Karpas-422 (cell line): ENCODE data around the gene MYO1E. TPM values are rescaled to one million over a fixed set of nuclear protein-coding genes. Genes with fewer than 3 reads are reported as not detected.
A peak's percentile ranks its signal among the peaks of the same experiment; 100 is the strongest.

Source experiments
- DNase-seq: peaks from one replicate; pipeline ENCODE4 v3.0.0-alpha.2; 2015
- H2AFZ ChIP-seq: fragments of 200-600 bp; sonication (generic); 2 replicates; pipeline ENCODE4 v1.6.1; 2014; ENCODE audit warnings: antibody characterized with exemption, low read length, mixed read lengths
- H3K27ac ChIP-seq: fragments of 200-600 bp; sonication (generic); 2 replicates; pipeline ENCODE4 v1.5.1; 2014; ENCODE audit warnings: mild to moderate bottlenecking, low read length, moderate library complexity
- H3K27me3 ChIP-seq: fragments of 200-600 bp; sonication (generic); 2 replicates; pipeline ENCODE4 v1.6.1; 2014; ENCODE audit warnings: low read length, mixed read lengths
- H3K36me3 ChIP-seq: fragments of 200-600 bp; sonication (generic); 2 replicates; pipeline ENCODE4 v1.6.1; 2014; ENCODE audit warnings: low read length, mixed read lengths; ENCODE audit not compliant: insufficient read depth
- H3K4me1 ChIP-seq: fragments of 200-600 bp; sonication (generic); 2 replicates; pipeline ENCODE4 v1.6.1; 2014; ENCODE audit warnings: mild to moderate bottlenecking, low read length, mixed read lengths
- H3K4me2 ChIP-seq: fragments of 200-600 bp; sonication (generic); 2 replicates; pipeline ENCODE4 v1.6.1; 2014; ENCODE audit warnings: low read length, low read depth, mild to moderate bottlenecking; ENCODE audit not compliant: poor library complexity, severe bottlenecking
- H3K4me3 ChIP-seq: fragments of 200-600 bp; sonication (generic); 2 replicates; pipeline ENCODE4 v1.5.1; 2014; ENCODE audit warnings: mild to moderate bottlenecking, antibody characterized with exemption, low read length, mixed read lengths
- H3K79me2 ChIP-seq: fragments of 200-600 bp; sonication (generic); 2 replicates; pipeline ENCODE4 v1.6.1; 2014; ENCODE audit warnings: mild to moderate bottlenecking, low read length, mixed read lengths
- H3K9ac ChIP-seq: fragments of 200-600 bp; sonication (generic); 2 replicates; pipeline ENCODE4 v1.6.0; 2014; ENCODE audit warnings: low read length
- H3K9me2 ChIP-seq: fragments of 200-600 bp; sonication (generic), shearing (Covaris generic); replicated peaks from 2 replicates; pipeline ENCODE4 v1.6.0; 2014; ENCODE audit warnings: mild to moderate bottlenecking, low read length, moderate library complexity; ENCODE audit not compliant: insufficient read depth
- H3K9me3 ChIP-seq: fragments of 300-700, 200-600 bp; sonication (generic); 2 replicates; pipeline ENCODE4 v1.6.1; 2014; ENCODE audit warnings: low read length, mixed read lengths
- H4K20me1 ChIP-seq: fragments of 200-600 bp; sonication (generic); 2 replicates; pipeline ENCODE4 v1.6.1; 2014; ENCODE audit warnings: mild to moderate bottlenecking, antibody characterized with exemption, low read length, low read depth; ENCODE audit not compliant: insufficient read depth
- total RNA-seq: library from RNA; depleted of rRNA; stranded (reverse); fragments of >200 nt; shearing (Covaris generic); gene quantifications from 2 replicates; pipeline ENCODE4 v1.2.3, GENCODE V29; 2014; ENCODE audit warnings: low replicate concordance

MYO1E gene
- total RNA-seq, 1 experiment from 2014 or later: 1.5 TPM

DNA sequence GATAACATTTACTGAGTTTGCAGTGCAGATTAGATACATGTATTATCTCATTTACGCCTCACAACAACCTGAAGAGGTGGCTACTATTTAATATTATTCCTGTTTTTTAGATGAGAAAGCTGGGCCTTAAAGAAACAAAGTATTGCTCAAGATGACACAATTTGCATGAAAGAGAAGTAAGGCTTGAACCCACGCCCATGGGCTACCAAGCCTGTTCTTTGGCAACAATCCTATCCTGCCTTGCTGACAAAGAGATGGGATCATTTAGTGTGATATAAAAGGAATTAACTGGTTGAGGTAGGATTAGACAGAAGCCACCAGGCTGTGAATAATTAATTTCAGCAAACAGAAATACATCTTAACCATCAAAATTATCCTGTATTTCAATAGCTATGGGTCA is 175.2 kb downstream of the MYO1E start:
- Histone ChIP-seq H3K4me2 (no peak overlapping the region), H3K9me2 (no peaks in the 10 kb centered on the region), H3K4me3 (no peak overlapping the region), H3K9me3 (no peaks in the 10 kb centered on the region), H3K36me3 (no peaks in the 10 kb centered on the region), H4K20me1 (no peaks in the 10 kb centered on the region), H3K27ac (no peak overlapping the region), H3K79me2 (no peaks in the 10 kb centered on the region), H2AFZ (no peak overlapping the region), H3K4me1 (no peaks in the 10 kb centered on the region), H3K27me3 (no peaks in the 10 kb centered on the region), H3K9ac (no peak overlapping the region)
- no peak for DNase-seq

DNA sequence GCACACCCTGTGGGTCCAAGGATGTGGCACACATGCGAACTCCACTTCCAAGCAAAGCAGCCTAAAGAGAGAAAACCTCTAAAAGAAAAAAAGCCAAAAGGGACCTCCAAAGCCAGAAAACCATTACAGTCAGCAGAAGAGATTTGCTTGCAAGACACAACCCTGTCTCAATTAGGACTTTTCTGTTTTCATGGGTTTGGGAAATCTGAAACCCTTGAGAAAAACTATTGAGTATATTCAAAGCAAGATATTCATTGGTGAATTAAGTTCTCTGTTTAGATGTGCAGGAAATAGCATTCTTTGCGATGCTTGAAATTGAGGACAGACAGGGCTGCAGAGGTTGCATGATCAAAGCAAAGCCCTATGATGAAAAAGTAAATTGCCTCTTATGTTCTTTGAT is 176.3 kb downstream of the MYO1E start:
- Histone ChIP-seq H2AFZ (no peak overlapping the region), H3K4me3 (no peak overlapping the region), H3K4me2 (no peak overlapping the region), H3K9ac (no peak overlapping the region), H3K27ac (no peak overlapping the region), H3K79me2 (no peaks in the 10 kb centered on the region), H3K4me1 (no peaks in the 10 kb centered on the region), H4K20me1 (no peaks in the 10 kb centered on the region), H3K36me3 (no peaks in the 10 kb centered on the region), H3K9me3 (no peaks in the 10 kb centered on the region), H3K9me2 (no peaks in the 10 kb centered on the region), H3K27me3 (no peaks in the 10 kb centered on the region)
- no peak for DNase-seq

DNA sequence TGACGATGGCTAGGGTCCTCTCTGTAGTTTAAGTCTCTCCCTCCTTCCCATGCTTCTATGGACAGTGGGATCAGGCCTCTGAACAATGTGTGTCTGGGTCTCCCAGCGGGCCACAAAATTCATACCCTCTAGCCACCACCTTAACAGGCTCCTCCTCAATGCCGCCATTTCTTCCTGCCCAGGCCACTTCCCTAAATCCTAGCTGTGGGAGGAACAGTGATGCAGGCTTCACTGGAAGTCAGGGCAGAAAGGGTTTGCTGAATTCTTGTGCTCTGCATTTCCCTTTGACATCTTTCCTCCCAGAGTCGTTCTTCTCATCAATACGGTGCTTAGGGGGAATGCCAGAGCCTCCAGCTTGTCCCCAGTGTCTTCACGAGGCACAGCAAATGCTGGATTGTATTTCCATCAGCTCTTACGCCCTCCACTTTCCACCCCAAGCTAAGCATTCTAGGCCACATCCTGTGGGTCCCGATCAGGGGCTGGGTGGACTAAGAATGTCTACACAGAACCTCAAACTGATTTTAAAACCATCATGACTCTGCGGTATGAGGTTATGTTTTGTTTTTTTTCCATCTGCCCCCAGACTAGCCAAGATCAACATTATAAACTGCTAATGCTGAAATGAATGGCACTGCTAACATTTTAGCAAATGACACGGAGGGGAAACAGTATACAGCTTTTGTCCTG is 177.9 kb downstream of the MYO1E start:
- no peak overlapping the region for H3K4me2 ChIP-seq
- H3K9me2 ChIP-seq: no peaks in the 10 kb centered on the region
- no peaks in the 10 kb centered on the region for H3K9me3 ChIP-seq
- H4K20me1 ChIP-seq: no peaks in the 10 kb centered on the region
- H3K4me1 ChIP-seq: no peaks in the 10 kb centered on the region
- no peaks in the 10 kb centered on the region for H3K27me3 ChIP-seq
- no peak overlapping the region for H3K9ac ChIP-seq
- H3K27ac ChIP-seq: no peak overlapping the region
- H3K4me3 ChIP-seq: no peak overlapping the region
- H2AFZ ChIP-seq: no peak overlapping the region
- no peak for DNase-seq
- no peaks in the 10 kb centered on the region for H3K79me2 ChIP-seq
- H3K36me3 ChIP-seq: no peaks in the 10 kb centered on the region

DNA sequence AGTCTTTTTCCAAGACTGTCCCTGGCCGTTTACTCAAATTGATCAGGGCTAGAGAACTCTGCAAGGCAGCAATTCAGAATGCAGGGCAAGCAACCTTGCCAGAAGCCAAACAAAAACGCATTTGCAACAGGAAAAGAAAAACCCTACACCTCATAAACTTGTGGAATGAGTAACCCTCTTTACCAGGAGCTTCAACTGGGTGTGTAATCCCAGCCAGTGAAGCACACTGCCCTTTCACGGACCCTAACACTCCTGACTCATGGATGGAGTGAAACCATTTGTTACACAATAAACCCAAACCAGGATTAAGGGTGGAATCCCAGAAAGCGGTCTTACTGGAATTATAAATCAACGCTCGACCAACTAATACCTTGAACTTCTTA is 180.8 kb downstream of the MYO1E start:
- no peaks in the 10 kb centered on the region for H4K20me1 ChIP-seq
- H3K9me2 ChIP-seq: no peaks in the 10 kb centered on the region
- no peaks in the 10 kb centered on the region for H3K36me3 ChIP-seq
- no peaks in the 10 kb centered on the region for H3K79me2 ChIP-seq
- H3K4me2 ChIP-seq: no peak overlapping the region
- no peak overlapping the region for H3K9ac ChIP-seq
- H3K4me1 ChIP-seq: no peaks in the 10 kb centered on the region
- no peak overlapping the region for H3K27ac ChIP-seq
- H3K4me3 ChIP-seq: no peak overlapping the region
- H2AFZ ChIP-seq: no peak overlapping the region
- H3K9me3 ChIP-seq: no peaks in the 10 kb centered on the region
- DNase-seq: no peak
- H3K27me3 ChIP-seq: no peaks in the 10 kb centered on the region

DNA sequence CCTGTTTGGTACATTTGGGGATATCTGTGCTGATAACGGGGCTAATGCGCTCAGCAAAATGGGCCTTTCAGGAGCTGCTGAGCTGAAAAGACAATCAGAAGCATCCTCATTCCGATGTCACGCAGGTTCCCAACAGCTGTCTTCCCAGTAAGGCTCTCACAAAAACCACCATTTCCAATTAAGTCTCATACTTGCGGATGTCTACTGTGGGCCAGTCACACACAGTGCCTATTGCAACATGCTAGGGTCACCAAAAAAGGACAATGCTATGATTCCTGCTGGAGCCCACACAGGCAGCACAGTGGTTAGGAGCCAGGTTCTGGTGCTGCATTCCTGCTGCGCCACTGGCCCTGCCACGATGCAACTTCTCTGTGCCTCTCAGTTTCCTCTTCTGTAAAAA is 182.4 kb downstream of the MYO1E start:
- Histone ChIP-seq H3K4me2 (no peak overlapping the region), H3K4me3 (no peak overlapping the region), H3K36me3 (no peaks in the 10 kb centered on the region), H3K27ac (no peak overlapping the region), H3K9me2 (no peaks in the 10 kb centered on the region), H2AFZ (no peak overlapping the region), H3K27me3 (no peaks in the 10 kb centered on the region), H3K9me3 (no peaks in the 10 kb centered on the region), H3K4me1 (no peaks in the 10 kb centered on the region), H3K9ac (no peak overlapping the region), H3K79me2 (no peaks in the 10 kb centered on the region), H4K20me1 (no peaks in the 10 kb centered on the region)
- no peak for DNase-seq

DNA sequence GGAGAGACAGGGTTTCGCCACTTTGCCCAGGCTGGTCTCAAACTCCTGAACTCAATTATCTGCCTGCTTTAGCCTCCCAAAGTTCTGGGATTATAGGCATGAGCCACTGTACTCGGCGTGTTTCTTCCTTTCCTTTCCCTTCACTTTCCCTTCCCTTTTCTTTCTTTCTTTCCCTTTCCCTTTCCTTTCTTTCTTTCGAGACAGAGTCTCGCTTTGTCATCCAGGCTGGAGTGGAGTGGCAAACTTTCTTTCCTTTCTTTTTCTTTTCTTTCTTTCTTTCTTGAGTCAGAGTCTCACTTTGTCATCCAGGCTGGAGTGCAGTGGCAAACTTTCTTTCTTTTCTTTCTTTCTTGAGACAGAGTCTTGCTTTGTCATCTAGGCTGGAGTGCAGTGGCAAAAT is 183.4 kb downstream of the MYO1E start:
- H3K4me3 ChIP-seq: no peak overlapping the region
- no peaks in the 10 kb centered on the region for H3K9me3 ChIP-seq
- H4K20me1 ChIP-seq: no peaks in the 10 kb centered on the region
- no peaks in the 10 kb centered on the region for H3K4me1 ChIP-seq
- H3K9ac ChIP-seq: no peak overlapping the region
- no peaks in the 10 kb centered on the region for H3K79me2 ChIP-seq
- H3K27me3 ChIP-seq: no peaks in the 10 kb centered on the region
- no peaks in the 10 kb centered on the region for H3K36me3 ChIP-seq
- H3K9me2 ChIP-seq: no peaks in the 10 kb centered on the region
- no peak overlapping the region for H3K4me2 ChIP-seq
- H2AFZ ChIP-seq: no peak overlapping the region
- no peak overlapping the region for H3K27ac ChIP-seq
- DNase-seq: no peak

DNA sequence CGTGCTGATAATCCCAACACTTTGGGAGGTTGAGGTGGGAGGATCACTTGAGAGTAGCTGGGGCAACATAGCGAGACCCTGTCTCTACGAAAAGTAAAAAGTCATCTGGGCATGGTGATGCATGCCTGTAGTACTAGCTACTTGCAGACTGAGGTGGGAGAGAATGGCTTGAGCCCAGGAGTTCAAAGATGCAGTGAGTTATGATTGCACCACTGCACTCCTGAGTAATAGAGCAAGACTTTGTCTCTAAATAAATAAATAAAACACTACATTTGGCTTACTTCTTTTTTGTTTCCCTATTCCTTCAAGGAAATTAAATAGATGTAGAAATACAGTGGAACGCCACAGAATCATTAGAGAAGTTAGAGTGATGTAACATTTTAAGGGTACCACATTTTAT is 186.2 kb downstream of the MYO1E start:
- DNase-seq: no peak
- no peak overlapping the region for H2AFZ ChIP-seq
- no peaks in the 10 kb centered on the region for H3K9me2 ChIP-seq
- H3K4me1 ChIP-seq: no peaks in the 10 kb centered on the region
- no peaks in the 10 kb centered on the region for H3K9me3 ChIP-seq
- H3K4me3 ChIP-seq: no peak overlapping the region
- no peak overlapping the region for H3K9ac ChIP-seq
- H4K20me1 ChIP-seq: no peaks in the 10 kb centered on the region
- no peaks in the 10 kb centered on the region for H3K36me3 ChIP-seq
- no peaks in the 10 kb centered on the region for H3K79me2 ChIP-seq
- no peak overlapping the region for H3K4me2 ChIP-seq
- H3K27ac ChIP-seq: no peak overlapping the region
- no peaks in the 10 kb centered on the region for H3K27me3 ChIP-seq

DNA sequence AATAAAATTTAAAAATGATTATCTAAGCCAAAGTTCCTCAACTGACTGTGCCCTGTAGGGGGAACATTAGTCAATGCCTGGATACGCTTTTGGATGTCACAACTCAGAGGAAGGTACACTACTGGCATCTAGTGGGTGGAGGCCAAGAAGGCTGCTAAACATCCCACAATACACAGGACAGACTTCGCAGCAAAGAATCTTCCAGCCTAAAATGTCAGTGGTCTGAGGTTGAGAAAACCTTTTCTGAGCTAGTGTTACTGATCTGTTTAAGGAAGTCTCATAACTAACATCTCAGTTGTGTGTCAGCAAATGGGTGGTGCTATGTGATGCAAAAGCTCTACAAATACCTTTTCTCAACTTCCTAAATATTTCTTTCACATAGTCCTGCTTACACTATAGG is 186.9 kb downstream of the MYO1E start:
- DNase-seq: peak; percentile 54
- H3K27me3 ChIP-seq: no peaks in the 10 kb centered on the region
- no peak overlapping the region for H3K27ac ChIP-seq
- H3K9me2 ChIP-seq: no peaks in the 10 kb centered on the region
- no peak overlapping the region for H3K4me2 ChIP-seq
- H4K20me1 ChIP-seq: no peaks in the 10 kb centered on the region
- no peaks in the 10 kb centered on the region for H3K36me3 ChIP-seq
- no peaks in the 10 kb centered on the region for H3K9me3 ChIP-seq
- H3K4me3 ChIP-seq: no peak overlapping the region
- H3K9ac ChIP-seq: no peak overlapping the region
- no peak overlapping the region for H2AFZ ChIP-seq
- H3K79me2 ChIP-seq: no peaks in the 10 kb centered on the region
- H3K4me1 ChIP-seq: no peaks in the 10 kb centered on the region
